ENCODE data around the gene FAM89B. TPM values are rescaled to one million over a fixed set of nuclear protein-coding genes. Genes with fewer than 3 reads are reported as not detected.

The FAM89B gene
- polyA plus RNA-seq, 1 donor: 25.9 TPM

DNA sequence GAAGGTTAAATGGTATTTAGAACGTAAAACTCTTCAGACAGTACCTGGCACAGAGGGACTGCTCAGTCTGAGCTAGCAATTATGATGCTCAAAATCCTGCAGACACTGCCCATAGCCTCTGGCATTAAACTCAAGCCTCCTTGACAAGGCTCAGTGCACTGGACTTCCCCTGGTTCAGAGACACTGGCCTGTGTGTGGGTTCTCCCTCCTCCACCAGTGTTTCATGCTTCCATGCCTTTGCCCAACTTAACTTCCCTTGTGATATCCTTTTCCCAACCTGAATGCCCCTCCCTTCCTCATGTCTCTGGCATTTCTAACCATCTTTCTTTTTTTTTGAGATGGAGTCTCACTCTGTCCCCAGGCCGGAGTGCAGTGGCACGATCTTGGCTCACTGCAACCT lies 23.2 kb upstream of the FAM89B start:
- Histone ChIP-seq H3K27me3 (ENCODE audit: control insufficient read depth, insufficient read depth, low read length) (no peaks in the 10 kb centered on the region), H3K4me3 (ENCODE audit: low read length) (no peak overlapping the region), H3K4me1 (ENCODE audit: control insufficient read depth, insufficient read depth, low read length) (peaks cover 37% of the 10 kb centered on the region), H3K36me3 (ENCODE audit: control insufficient read depth, insufficient read depth, low read length) (peaks cover 11% of the 10 kb centered on the region), H3K9me3 (ENCODE audit: control insufficient read depth, low read depth, low read length) (no peaks in the 10 kb centered on the region), H3K27ac (ENCODE audit: low read length) (no peak overlapping the region)
- DNase-seq: no peak
- no CpG with 5 or more reads among the region's 3 CpGs for whole genome bisulfite sequencing (ENCODE audit: insufficient coverage, low lambda C conversion rate)

- Histone ChIP-seq H3K27ac (ENCODE audit: low read length) (peak overlapping the region; percentile 64), H3K27me3 (ENCODE audit: control insufficient read depth, insufficient read depth, low read length) (no peaks in the 10 kb centered on the region), H3K36me3 (ENCODE audit: control insufficient read depth, insufficient read depth, low read length) (peaks cover 8% of the 10 kb centered on the region), H3K4me1 (ENCODE audit: control insufficient read depth, insufficient read depth, low read length) (peaks cover 46% of the 10 kb centered on the region), H3K4me3 (ENCODE audit: low read length) (no peak overlapping the region), H3K9me3 (ENCODE audit: control insufficient read depth, low read depth, low read length) (no peaks in the 10 kb centered on the region)
- DNase-seq: peak; percentile 83 to 84
- WGBS (ENCODE audit: insufficient coverage, low lambda C conversion rate): no CpG with 5 or more reads among the region's 17 CpGs
Measured at GRCh38 chr11:65551572-65552387, 20.6 kb upstream of the FAM89B start.

GRCh38 chr11:65552388-65552951 lies 19.9 kb upstream of the FAM89B start:
- DNase-seq: peak in 1 of 2 donors; percentile 70
- Histone ChIP-seq H3K27me3 (ENCODE audit: control insufficient read depth, insufficient read depth, low read length) (no peaks in the 10 kb centered on the region), H3K4me3 (ENCODE audit: low read length) (no peak overlapping the region), H3K4me1 (ENCODE audit: control insufficient read depth, insufficient read depth, low read length) (peaks cover 51% of the 10 kb centered on the region), H3K27ac (ENCODE audit: low read length) (no peak overlapping the region), H3K36me3 (ENCODE audit: control insufficient read depth, insufficient read depth, low read length) (peaks cover 8% of the 10 kb centered on the region), H3K9me3 (ENCODE audit: control insufficient read depth, low read depth, low read length) (no peaks in the 10 kb centered on the region)
- 60% methylated on average over 1 of the region's 9 CpGs for WGBS (ENCODE audit: insufficient coverage, low lambda C conversion rate)

DNA sequence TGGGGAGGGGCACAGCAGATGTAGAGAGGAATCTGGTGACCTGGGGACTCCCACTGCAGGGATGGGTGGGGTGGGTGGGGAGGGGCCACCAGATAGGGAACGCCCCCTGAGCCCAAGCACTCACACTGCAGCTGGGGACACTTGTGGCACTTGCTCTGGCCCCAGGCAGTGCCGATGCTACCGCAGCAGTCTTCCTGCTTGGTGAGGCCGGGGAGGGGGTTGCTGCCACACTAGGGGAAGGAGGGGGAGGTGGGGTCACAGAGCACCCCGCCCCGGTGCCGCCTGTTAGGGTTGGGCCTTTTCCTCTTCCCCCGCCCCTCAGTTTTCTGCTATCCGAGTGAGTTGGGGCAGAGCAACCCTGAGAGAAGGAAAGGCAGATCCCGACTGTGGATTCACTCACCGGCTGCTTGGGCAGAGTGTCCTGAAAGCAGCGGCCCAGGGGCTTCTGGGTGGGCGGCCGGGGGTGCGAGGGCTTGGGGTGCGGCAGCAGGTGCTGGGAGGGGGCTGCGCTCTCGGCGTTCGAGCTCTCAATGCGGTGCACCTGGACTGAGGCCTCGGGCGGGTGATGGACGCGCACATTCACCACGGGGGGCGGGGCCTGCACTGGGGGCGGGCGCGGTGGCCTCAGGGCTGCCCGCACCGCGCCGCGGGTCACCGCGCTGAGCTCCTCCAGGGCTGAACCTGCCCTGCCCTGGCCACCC lies 18.9 kb upstream of the FAM89B start:
- peaks cover 52% of the 10 kb centered on the region for H3K4me1 ChIP-seq (ENCODE audit: control insufficient read depth, insufficient read depth, low read length)

DNA sequence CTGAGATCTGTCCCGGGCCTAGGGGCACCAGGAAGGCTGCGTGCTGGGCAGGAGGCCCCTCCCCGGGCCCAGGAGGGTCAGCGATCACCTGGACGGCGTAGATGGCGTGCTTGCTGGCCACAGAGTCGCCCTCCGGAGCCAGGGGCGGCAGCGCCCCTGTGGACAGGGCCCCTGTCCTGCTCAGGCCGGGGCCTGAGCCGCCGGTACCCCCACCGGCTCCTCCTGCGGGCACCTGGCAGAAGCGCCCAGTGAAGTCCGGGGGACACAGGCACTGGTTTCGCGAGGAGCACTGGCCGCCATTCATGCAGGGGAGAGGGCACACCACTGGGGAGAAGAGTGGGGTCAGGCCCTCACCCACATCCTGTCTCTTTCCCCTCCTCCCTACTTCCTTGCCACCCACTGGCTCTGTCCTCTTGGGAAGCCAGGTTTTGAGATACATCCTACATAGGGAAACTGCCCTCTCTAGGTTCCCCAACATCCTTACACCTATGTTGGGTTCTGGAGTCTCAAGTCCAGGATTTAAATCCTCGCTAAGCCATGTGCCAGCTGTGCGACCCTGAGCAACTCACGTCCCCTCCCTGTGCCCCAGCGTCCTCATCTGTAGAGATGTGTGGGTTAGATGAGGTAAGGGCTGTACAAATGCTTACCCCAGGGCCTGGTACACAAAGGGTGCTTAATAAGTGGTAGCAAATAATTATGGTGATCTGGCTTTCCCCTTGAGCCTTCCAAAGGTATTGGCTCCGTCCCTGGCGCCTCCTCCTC lies 18.1 kb upstream of the FAM89B start:
- H3K4me3 ChIP-seq (ENCODE audit: low read length): no peak overlapping the region
- no peaks in the 10 kb centered on the region for H3K9me3 ChIP-seq (ENCODE audit: control insufficient read depth, low read depth, low read length)
- no CpG with 5 or more reads among the region's 27 CpGs for WGBS (ENCODE audit: insufficient coverage, low lambda C conversion rate)
- no peaks in the 10 kb centered on the region for H3K27me3 ChIP-seq (ENCODE audit: control insufficient read depth, insufficient read depth, low read length)
- no peak for DNase-seq
- peaks cover 3% of the 10 kb centered on the region for H3K36me3 ChIP-seq (ENCODE audit: control insufficient read depth, insufficient read depth, low read length)
- H3K4me1 ChIP-seq (ENCODE audit: control insufficient read depth, insufficient read depth, low read length): peaks cover 60% of the 10 kb centered on the region
- H3K27ac ChIP-seq (ENCODE audit: low read length): no peak overlapping the region

More for the DNA sequence above, 18.9 kb upstream of the FAM89B start:
- Histone ChIP-seq H3K36me3 (ENCODE audit: control insufficient read depth, insufficient read depth, low read length) (peaks cover 8% of the 10 kb centered on the region), H3K9me3 (ENCODE audit: control insufficient read depth, low read depth, low read length) (no peaks in the 10 kb centered on the region), H3K4me3 (ENCODE audit: low read length) (no peak overlapping the region), H3K27me3 (ENCODE audit: control insufficient read depth, insufficient read depth, low read length) (no peaks in the 10 kb centered on the region), H3K27ac (ENCODE audit: low read length) (no peak overlapping the region)
- WGBS (ENCODE audit: insufficient coverage, low lambda C conversion rate): no CpG with 5 or more reads among the region's 37 CpGs
- peak in 1 of 2 donors; percentile 43 for DNase-seq

GRCh38 chr11:65554842-65555430 lies 17.4 kb upstream of the FAM89B start:
- Histone ChIP-seq H3K36me3 (ENCODE audit: control insufficient read depth, insufficient read depth, low read length) (peaks cover 3% of the 10 kb centered on the region), H3K27me3 (ENCODE audit: control insufficient read depth, insufficient read depth, low read length) (no peaks in the 10 kb centered on the region), H3K4me1 (ENCODE audit: control insufficient read depth, insufficient read depth, low read length) (peaks cover 65% of the 10 kb centered on the region), H3K4me3 (ENCODE audit: low read length) (no peak overlapping the region), H3K9me3 (ENCODE audit: control insufficient read depth, low read depth, low read length) (no peaks in the 10 kb centered on the region), H3K27ac (ENCODE audit: low read length) (peak overlapping the region; percentile 61)
- WGBS (ENCODE audit: insufficient coverage, low lambda C conversion rate): no CpG with 5 or more reads among the region's 4 CpGs
- no peak for DNase-seq

DNA sequence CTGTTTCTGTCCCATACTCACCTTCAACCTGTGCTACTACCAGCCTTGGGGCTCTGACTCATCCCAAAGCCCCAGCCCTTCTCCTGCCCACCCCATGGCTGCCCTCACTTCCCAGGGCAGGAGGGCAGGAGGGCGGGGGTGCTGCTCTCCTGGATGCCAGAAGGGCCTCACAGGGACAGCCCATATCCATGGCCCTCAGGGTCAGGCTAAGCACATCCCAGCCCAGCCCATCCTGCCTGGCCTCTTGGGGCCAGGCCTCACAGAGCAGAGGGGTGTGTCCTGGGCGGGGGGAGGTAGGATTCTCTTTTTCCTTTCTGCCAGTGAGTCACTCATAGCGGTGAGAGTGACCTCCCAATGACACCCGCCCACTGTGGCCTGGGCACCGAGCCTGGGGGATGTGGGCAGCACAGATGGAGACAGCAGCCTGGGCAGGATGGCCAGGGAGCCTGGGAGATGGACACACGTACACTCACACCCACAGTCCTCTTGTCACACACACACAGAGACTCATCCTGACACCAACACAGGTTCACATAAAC lies 16.6 kb upstream of the FAM89B start:
- H3K27me3 ChIP-seq (ENCODE audit: control insufficient read depth, insufficient read depth, low read length): no peaks in the 10 kb centered on the region
- no CpG with 5 or more reads among the region's 6 CpGs for WGBS (ENCODE audit: insufficient coverage, low lambda C conversion rate)
- no peak overlapping the region for H3K4me3 ChIP-seq (ENCODE audit: low read length)
- peak overlapping the region; percentile 61 for H3K27ac ChIP-seq (ENCODE audit: low read length)
- no peaks in the 10 kb centered on the region for H3K9me3 ChIP-seq (ENCODE audit: control insufficient read depth, low read depth, low read length)
- peaks cover 3% of the 10 kb centered on the region for H3K36me3 ChIP-seq (ENCODE audit: control insufficient read depth, insufficient read depth, low read length)
- peaks cover 69% of the 10 kb centered on the region for H3K4me1 ChIP-seq (ENCODE audit: control insufficient read depth, insufficient read depth, low read length)
- peak; percentile 89 for DNase-seq

- WGBS (ENCODE audit: insufficient coverage, low lambda C conversion rate): no CpG with 5 or more reads among the region's 12 CpGs
- Histone ChIP-seq H3K36me3 (ENCODE audit: control insufficient read depth, insufficient read depth, low read length) (peaks cover 3% of the 10 kb centered on the region), H3K27ac (ENCODE audit: low read length) (peak overlapping the region; percentile 84), H3K4me3 (ENCODE audit: low read length) (peak overlapping the region; percentile 57), H3K4me1 (ENCODE audit: control insufficient read depth, insufficient read depth, low read length) (peaks cover 67% of the 10 kb centered on the region), H3K9me3 (ENCODE audit: control insufficient read depth, low read depth, low read length) (no peaks in the 10 kb centered on the region), H3K27me3 (ENCODE audit: control insufficient read depth, insufficient read depth, low read length) (no peaks in the 10 kb centered on the region)
- DNase-seq: no peak
Measured at GRCh38 chr11:65556470-65557279, 15.7 kb upstream of the FAM89B start.

DNA sequence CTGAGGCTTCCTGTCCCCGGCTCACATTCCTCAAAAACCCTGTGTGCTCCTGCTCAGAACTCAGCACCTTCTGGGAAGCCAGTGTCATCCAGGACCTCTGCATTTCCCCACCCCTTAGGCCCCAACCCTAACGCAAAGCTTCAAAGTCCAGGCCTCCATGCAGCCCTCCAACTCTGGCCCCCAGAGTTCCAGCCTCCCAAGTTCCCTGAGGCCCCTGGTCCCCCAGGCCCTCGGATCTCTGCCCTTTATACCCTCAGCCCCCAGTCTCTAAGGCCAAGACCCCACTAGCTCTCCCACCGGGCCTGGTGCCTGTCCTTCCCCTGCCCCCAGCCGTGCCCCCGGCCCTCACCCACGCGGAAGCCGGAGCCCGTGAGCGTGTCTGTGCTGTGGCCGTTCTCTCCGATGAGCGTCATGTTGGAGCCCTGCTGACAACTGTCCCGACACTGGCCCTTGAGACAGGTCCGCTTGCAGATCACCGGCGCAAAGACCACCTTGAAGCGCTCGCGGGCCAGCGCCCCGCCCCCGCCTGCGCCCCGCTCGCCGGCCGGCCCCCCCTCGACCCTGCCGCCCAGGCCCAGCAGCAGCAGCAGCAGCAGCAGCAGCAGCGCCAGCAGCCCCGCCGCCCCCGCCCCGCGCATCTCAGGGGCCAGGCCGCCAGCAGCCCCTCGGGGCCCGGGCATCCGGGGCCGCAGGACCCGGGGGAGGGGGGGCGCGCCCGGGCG lies 14.9 kb upstream of the FAM89B start:
- peak in 1 of 2 donors; percentile 83 for DNase-seq
- Histone ChIP-seq H3K36me3 (ENCODE audit: control insufficient read depth, insufficient read depth, low read length) (no peaks in the 10 kb centered on the region), H3K4me1 (ENCODE audit: control insufficient read depth, insufficient read depth, low read length) (peaks cover 59% of the 10 kb centered on the region), H3K9me3 (ENCODE audit: control insufficient read depth, low read depth, low read length) (no peaks in the 10 kb centered on the region), H3K4me3 (ENCODE audit: low read length) (peak overlapping the region; percentile 57), H3K27ac (ENCODE audit: low read length) (peak overlapping the region; percentile 84), H3K27me3 (ENCODE audit: control insufficient read depth, insufficient read depth, low read length) (no peaks in the 10 kb centered on the region)
- no CpG with 5 or more reads among the region's 47 CpGs for WGBS (ENCODE audit: insufficient coverage, low lambda C conversion rate)

Data from large intestine (tissue), 3 donors.